ENCODE data around the gene RGMB.

RGMB gene

DNA sequence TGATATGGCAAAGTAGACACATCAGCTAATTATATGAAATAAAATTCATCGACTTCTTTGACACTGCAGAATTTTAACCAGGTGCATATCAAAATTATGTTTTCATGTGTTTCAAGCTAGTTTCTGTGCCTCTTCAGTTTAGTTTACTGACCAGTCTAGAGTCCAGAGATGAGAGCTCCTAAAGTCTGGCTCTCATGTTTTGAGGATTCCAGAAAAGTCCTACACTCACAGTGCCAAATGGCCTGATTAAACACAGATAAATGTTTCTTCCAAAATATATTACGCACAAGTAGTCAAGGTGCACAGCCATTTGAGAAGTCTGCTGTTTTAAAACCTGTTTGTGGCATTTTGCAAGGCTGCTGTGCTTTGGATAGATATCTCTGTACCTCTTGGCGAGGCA is 15.6 kb downstream of the RGMB start:
- Mint-ChIP-seq H3K4me1 (ENCODE audit: low read depth) (peaks cover 6% of the 10 kb centered on the region), H3K36me3 (ENCODE audit: low read depth) (peaks cover 5% of the 10 kb centered on the region), H3K27me3 (no peaks in the 10 kb centered on the region), H3K4me3 (no peak overlapping the region), H3K9me3 (no peaks in the 10 kb centered on the region), H3K27ac (no peak overlapping the region)

DNA sequence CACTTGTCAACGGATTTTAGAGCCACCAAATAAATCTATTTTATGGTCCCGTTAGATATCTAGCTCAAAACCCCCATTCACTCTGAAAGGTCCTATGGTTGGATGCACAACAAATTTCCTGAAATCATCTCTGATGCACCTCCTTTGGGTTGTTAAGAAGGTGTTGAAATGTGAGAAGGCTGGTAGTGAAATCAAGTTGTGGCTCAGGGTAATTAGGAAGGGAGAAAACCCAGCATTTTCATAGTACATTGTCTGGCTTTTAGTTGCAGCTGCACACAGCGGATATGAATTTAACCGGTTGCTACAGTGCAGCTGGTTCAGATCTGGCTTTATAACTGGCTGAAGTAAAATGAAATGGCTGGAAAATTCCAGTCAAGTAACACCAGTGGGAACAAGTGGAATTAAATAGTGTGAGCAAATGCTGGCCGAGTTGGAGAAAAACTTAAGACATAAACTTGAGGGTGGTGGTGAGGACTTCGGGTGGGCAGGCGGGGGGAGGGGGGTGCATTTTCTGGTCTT is 17.6 kb downstream of the RGMB start:
- H3K9me3 Mint-ChIP-seq, result no peaks in the 10 kb centered on the region
- peaks cover 6% of the 10 kb centered on the region for H3K4me1 Mint-ChIP-seq (ENCODE audit: low read depth)
- peaks cover 5% of the 10 kb centered on the region for H3K36me3 Mint-ChIP-seq (ENCODE audit: low read depth)
- H3K27ac Mint-ChIP-seq, result no peak overlapping the region
- no peak overlapping the region for H3K4me3 Mint-ChIP-seq
- H3K27me3 Mint-ChIP-seq, result no peaks in the 10 kb centered on the region

DNA sequence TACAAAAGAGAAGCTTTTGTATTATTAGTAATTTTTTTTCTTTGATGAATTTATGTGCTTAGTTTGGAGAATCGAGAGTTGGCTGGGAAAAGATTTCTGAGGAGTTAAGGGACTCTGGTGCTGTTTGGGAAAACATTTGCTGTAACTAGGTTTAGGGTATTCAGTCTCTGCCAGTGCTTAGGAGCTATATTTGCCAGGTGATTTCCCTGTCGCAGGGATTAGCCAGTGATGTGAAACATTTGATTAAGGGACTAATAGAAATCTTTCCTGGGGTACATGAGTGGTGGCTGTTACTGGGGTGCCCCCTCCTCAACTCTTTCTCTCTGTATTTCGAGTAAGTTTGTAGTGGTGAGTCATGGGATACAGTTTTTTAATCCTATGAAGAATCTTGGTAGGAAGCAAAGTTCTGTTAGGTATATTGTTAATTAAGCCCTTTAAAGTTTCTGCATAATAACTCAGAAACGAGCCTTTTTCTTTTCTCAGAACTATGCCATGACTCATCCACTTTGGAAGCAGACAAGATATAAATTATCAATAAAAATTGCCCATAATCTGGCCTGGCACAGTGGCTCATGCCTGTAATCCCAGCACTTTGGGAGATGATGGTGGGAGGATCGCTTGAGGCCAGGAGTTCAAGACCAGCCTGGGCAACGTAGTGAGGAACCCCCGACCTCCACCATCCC is 18.6 kb downstream of the RGMB start:
- Mint-ChIP-seq H3K27me3 (no peaks in the 10 kb centered on the region), H3K9me3 (no peaks in the 10 kb centered on the region), H3K4me1 (ENCODE audit: low read depth) (peaks cover 5% of the 10 kb centered on the region), H3K27ac (no peak overlapping the region), H3K36me3 (ENCODE audit: low read depth) (no peaks in the 10 kb centered on the region), H3K4me3 (no peak overlapping the region)

DNA sequence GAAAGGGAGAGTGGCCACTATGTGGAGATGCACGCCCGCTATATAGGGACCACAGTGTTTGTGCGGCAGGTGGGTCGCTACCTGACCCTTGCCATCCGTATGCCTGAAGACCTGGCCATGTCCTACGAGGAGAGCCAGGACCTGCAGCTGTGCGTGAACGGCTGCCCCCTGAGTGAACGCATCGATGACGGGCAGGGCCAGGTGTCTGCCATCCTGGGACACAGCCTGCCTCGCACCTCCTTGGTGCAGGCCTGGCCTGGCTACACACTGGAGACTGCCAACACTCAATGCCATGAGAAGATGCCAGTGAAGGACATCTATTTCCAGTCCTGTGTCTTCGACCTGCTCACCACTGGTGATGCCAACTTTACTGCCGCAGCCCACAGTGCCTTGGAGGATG is 19.8 kb downstream of the RGMB start:
- no peak overlapping the region for H3K27ac Mint-ChIP-seq
- no peaks in the 10 kb centered on the region for H3K36me3 Mint-ChIP-seq (ENCODE audit: low read depth)
- peaks cover 5% of the 10 kb centered on the region for H3K4me1 Mint-ChIP-seq (ENCODE audit: low read depth)
- H3K4me3 Mint-ChIP-seq, result no peak overlapping the region
- no peaks in the 10 kb centered on the region for H3K9me3 Mint-ChIP-seq
- no peaks in the 10 kb centered on the region for H3K27me3 Mint-ChIP-seq

DNA sequence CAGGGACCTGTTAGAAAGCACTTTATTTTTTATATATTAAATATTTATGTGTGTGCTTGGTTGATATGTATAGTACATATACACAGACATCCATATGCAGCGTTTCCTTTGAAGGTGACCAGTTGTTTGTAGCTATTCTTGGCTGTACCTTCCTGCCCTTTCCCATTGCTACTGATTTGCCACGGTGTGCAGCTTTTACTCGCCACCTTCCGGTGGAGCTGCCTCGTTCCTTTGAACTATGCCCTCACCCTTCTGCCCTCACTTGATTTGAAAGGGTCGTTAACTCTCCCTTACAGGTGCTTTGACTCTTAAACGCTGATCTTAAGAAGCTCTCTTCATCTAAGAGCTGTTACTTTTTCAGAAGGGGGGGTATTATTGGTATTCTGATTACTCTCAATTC is 20.5 kb downstream of the RGMB start:
- H3K36me3 Mint-ChIP-seq (ENCODE audit: low read depth), result no peaks in the 10 kb centered on the region
- no peaks in the 10 kb centered on the region for H3K27me3 Mint-ChIP-seq
- H3K4me3 Mint-ChIP-seq, result no peak overlapping the region
- no peaks in the 10 kb centered on the region for H3K9me3 Mint-ChIP-seq
- peaks cover 5% of the 10 kb centered on the region for H3K4me1 Mint-ChIP-seq (ENCODE audit: low read depth)
- no peak overlapping the region for H3K27ac Mint-ChIP-seq

DNA sequence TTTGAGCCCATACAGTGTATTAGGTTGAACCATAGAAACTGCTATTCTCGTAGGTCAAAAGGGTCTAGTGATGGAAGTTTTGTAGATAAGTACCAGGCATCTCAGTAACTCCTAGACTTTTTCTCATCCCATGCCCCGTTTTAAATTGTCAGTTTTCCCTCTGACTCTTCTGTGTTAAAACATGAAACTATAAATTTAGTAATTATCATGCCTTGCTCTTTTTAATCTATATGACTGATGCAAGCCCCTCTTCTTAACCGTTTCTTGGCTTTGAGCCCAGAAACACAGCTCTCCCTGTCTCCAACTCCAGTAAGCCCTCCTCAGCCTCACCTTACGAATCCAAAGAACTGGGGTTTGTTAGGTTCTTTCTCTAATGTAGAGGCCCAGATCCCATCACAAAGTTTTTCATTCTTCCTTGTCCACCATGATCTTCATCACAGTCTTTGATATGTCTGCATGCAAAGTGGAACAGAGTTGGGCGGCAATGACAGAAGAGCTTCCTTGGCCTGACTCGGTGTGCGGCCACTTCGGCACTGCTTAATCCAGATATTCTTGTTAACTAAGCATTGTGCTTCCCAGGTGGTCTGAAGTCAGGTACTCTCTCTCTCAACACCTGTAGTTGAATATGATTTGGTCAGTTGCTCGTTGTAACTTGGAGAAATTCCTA is 21.1 kb downstream of the RGMB start:
- no peaks in the 10 kb centered on the region for H3K36me3 Mint-ChIP-seq (ENCODE audit: low read depth)
- no peaks in the 10 kb centered on the region for H3K9me3 Mint-ChIP-seq
- no peaks in the 10 kb centered on the region for H3K27me3 Mint-ChIP-seq
- H3K4me1 Mint-ChIP-seq (ENCODE audit: low read depth), result peaks cover 5% of the 10 kb centered on the region
- H3K4me3 Mint-ChIP-seq, result no peak overlapping the region
- H3K27ac Mint-ChIP-seq, result no peak overlapping the region

DNA sequence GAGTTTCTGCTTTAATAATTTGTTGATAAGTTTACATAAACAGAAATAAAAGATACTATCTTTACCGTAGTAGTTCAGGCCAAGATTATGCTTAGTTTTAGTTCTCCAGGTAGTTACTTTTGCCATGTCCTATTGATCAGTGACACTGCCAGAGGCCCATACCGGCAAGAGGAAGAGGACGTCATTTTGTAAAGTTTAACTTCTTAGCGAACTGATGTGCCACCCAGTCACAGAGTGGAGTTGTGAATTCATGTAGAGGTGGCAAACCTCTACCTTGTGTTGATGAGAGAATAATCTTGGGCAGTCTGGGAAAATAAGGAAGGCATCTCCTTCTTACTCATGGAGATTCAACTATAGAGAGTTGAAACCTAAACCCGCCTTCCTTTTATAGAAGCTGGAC is 21.8 kb downstream of the RGMB start:
- H3K4me3 Mint-ChIP-seq, result no peak overlapping the region
- H3K4me1 Mint-ChIP-seq (ENCODE audit: low read depth), result peaks cover 5% of the 10 kb centered on the region
- H3K27ac Mint-ChIP-seq, result no peak overlapping the region
- H3K27me3 Mint-ChIP-seq, result no peaks in the 10 kb centered on the region
- H3K9me3 Mint-ChIP-seq, result no peaks in the 10 kb centered on the region
- H3K36me3 Mint-ChIP-seq (ENCODE audit: low read depth), result no peaks in the 10 kb centered on the region

DNA sequence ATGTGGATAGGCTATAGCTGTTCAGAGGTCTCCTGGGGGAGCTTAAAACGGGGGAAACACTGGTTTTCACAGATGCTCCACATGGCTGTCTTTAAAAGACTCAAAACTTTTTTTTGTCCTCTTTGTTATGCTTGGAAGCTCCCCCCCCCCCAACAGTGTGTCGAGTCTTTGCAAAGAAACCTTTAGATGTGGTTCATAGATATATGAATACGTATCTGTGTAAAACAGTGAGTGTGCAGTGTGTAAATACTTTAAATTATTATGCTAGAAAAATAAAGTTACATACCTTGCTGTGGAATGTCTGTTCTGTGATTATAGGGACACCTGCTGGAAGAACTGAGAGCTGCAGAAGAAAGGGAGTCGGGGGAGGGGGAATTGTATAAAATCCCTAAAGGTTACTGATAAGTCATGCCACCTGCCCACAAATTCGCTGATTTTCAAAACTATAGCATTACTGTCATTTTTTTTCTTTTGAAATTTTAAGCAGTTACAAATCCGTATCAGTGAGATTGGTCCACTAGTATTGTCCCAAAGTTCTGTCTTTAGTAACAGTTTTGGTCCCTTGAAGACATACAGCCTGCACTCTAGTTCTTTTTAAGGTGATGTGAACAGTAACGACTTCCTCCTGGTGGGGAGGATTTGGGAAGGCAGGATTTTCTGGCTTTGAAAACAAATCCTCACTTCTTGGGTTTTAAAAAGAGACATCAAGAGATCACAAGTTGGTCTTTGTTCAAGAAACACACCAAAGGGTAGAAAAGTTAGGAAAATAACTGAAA is 22.9 kb downstream of the RGMB start:
- Mint-ChIP-seq H3K36me3 (ENCODE audit: low read depth) (no peaks in the 10 kb centered on the region), H3K27me3 (no peaks in the 10 kb centered on the region), H3K4me1 (ENCODE audit: low read depth) (peaks cover 5% of the 10 kb centered on the region), H3K27ac (no peak overlapping the region), H3K9me3 (no peaks in the 10 kb centered on the region), H3K4me3 (no peak overlapping the region)

DNA sequence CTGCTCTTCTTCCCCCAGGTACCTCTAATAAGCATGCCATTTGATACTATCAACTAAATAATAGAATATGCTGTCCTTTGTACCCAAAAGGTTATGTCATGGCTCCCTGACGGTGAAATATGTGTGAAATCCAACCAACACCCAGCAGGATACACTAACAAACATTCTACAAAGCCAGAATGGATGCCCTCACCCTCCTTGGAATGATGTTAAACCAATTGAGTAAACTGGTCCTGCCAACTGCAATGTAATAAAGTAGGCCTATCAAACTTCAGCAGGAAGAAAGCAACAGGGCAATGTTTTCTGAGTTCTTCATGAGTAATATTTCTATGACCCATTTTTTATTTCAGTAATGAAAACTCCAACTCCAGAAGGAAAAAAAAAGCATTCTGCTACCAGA is 24.9 kb downstream of the RGMB start:
- H3K27me3 Mint-ChIP-seq, result no peaks in the 10 kb centered on the region
- H3K4me1 Mint-ChIP-seq (ENCODE audit: low read depth), result peaks cover 5% of the 10 kb centered on the region
- no peak overlapping the region for H3K4me3 Mint-ChIP-seq
- H3K36me3 Mint-ChIP-seq (ENCODE audit: low read depth), result no peaks in the 10 kb centered on the region
- H3K9me3 Mint-ChIP-seq, result no peaks in the 10 kb centered on the region
- no peak overlapping the region for H3K27ac Mint-ChIP-seq

DNA sequence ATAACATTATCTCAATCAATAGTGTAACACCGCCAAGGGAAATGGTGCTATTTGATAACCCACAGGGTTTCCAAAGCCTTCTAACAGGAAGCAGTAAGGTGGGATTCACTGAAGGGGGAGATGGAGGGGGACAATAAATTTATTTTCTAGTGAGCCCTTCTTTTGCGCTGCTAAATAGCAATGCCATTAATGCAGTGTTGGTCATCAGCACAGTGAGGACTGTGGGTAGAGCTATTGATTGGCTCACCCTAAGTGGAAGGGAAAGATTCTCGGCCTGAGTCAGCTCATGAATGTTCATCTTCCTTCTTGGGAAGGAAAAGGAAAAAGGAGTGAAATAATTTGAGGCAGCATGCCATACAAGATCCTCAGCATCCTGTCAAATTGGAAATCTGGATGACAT is 25.4 kb downstream of the RGMB start:
- peaks cover 5% of the 10 kb centered on the region for H3K4me1 Mint-ChIP-seq (ENCODE audit: low read depth)
- no peak overlapping the region for H3K4me3 Mint-ChIP-seq
- H3K27me3 Mint-ChIP-seq, result no peaks in the 10 kb centered on the region

DNA sequence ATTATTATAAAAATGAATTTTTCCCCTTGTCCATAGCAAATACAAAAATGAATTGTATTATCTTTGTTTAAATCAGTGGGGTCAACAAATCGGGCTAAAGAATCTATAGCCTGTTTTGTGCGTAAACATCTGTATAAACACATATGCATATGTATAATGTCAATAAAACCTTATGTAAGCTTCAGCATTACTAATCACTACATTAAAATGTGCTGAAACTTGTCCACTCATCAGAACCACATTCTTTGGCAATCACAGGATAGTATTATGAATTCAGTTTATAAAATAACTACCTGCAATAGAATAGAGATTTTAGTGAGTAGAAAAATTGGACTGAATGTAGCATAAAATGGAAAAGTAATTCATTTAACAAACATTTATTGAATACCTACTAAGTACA is 30.6 kb downstream of the RGMB start:
- H3K4me3 Mint-ChIP-seq, result no peak overlapping the region
- H3K9me3 Mint-ChIP-seq, result peaks cover 24% of the 10 kb centered on the region
- no peaks in the 10 kb centered on the region for H3K4me1 Mint-ChIP-seq (ENCODE audit: low read depth)
- peaks cover 18% of the 10 kb centered on the region for H3K36me3 Mint-ChIP-seq (ENCODE audit: low read depth)
- no peaks in the 10 kb centered on the region for H3K27me3 Mint-ChIP-seq
- H3K27ac Mint-ChIP-seq, result no peak overlapping the region

More for the DNA sequence above, 25.4 kb downstream of the RGMB start:
- H3K36me3 Mint-ChIP-seq (ENCODE audit: low read depth), result no peaks in the 10 kb centered on the region
- H3K27ac Mint-ChIP-seq, result no peak overlapping the region
- H3K9me3 Mint-ChIP-seq, result no peaks in the 10 kb centered on the region

DNA sequence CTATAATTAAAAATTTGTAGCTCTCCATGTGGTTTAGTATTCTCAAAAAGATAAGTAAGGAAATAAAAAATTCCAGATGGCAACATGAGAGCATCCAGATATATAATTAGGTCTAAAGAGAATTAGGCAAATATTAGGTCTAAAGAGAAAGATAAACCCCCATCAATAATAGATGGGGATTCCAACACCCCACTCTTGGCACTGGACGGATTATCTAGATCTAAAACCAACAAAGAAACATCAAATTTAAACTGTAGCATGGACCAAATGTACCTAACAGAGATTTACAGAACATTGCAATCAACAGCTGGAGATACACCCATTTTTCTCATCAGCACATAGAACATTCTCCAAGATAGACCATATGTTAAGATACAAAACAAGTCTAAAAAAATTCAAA is 31.6 kb downstream of the RGMB start:
- Mint-ChIP-seq H3K9me3 (peaks cover 24% of the 10 kb centered on the region), H3K27me3 (no peaks in the 10 kb centered on the region), H3K4me3 (no peak overlapping the region), H3K36me3 (ENCODE audit: low read depth) (peaks cover 18% of the 10 kb centered on the region), H3K4me1 (ENCODE audit: low read depth) (no peaks in the 10 kb centered on the region), H3K27ac (no peak overlapping the region)

DNA sequence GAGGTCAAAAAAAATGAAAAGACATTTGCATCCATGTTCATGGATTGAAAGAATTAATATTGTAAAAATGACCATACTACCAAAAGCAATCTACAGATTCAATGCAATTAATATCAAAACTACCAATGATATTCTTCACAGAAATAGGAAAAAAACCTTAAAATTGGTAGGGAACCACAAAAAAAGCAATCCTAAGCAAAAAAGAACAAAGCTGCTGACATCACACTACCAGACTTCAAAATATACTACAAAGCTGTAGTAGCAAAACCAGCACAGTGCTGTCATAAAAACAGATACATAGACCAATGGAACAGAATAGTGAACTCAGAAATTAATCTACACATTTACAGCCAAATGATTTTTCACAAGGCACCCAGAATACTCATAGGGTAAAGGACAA is 34.3 kb downstream of the RGMB start:
- no peaks in the 10 kb centered on the region for H3K27me3 Mint-ChIP-seq
- peaks cover 24% of the 10 kb centered on the region for H3K9me3 Mint-ChIP-seq
- no peaks in the 10 kb centered on the region for H3K4me1 Mint-ChIP-seq (ENCODE audit: low read depth)
- no peak overlapping the region for H3K27ac Mint-ChIP-seq
- H3K4me3 Mint-ChIP-seq, result no peak overlapping the region
- H3K36me3 Mint-ChIP-seq (ENCODE audit: low read depth), result peaks cover 18% of the 10 kb centered on the region

DNA sequence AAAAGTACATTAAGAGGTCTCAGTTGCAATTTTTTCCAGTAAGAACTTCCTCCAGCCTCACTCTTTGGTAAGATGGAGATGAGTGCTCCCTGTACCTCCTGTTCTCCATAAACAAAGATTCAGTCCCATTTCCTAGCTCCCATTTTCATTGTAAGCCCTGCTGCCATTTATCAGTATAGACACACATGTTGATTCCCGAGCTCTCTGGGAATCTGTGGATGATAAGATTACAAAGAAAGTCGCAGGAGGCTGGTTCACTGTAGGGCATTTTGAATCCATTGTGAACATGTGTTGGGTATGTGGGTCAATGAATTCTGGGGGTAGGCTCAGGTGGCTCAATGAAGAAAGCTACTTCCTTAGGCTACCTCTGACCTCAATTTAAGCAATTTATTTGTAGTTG is 36.7 kb downstream of the RGMB start:
- peaks cover 23% of the 10 kb centered on the region for H3K9me3 Mint-ChIP-seq
- peaks cover 17% of the 10 kb centered on the region for H3K36me3 Mint-ChIP-seq (ENCODE audit: low read depth)
- no peaks in the 10 kb centered on the region for H3K4me1 Mint-ChIP-seq (ENCODE audit: low read depth)
- H3K27ac Mint-ChIP-seq, result no peak overlapping the region
- H3K4me3 Mint-ChIP-seq, result no peak overlapping the region
- H3K27me3 Mint-ChIP-seq, result no peaks in the 10 kb centered on the region

DNA sequence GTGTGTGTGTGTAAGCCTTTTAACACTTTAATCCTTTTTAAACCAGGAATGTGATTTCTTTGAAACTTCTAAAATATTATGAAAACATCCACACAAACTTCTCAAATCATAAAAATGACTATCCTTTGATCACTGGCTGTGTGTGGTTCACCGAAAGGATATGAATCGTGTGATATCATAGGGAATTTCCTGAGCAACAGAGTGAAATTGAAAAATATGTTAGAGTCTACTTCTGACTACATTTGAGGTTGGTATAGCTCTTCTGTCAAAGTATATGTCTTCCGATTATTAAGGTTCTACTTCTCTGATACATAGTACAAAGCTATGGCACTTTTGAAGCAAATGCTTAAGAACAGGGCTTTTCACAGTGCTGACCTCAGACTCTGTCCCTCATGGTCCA is 40.3 kb downstream of the RGMB start:
- Mint-ChIP-seq H3K27ac (no peak overlapping the region), H3K9me3 (peaks cover 3% of the 10 kb centered on the region), H3K4me1 (ENCODE audit: low read depth) (no peaks in the 10 kb centered on the region), H3K4me3 (no peak overlapping the region), H3K27me3 (no peaks in the 10 kb centered on the region), H3K36me3 (ENCODE audit: low read depth) (no peaks in the 10 kb centered on the region)
